Gastroesophageal sphincter (tissue), 4 donors: ENCODE results near the gene PRDM16. TPM values are rescaled to one million over a fixed set of nuclear protein-coding genes. Genes with fewer than 3 reads are reported as not detected.

Experiments used
- ATAC-seq: fragments of 150-250 bp; one replicate; pipeline ENCODE4 v1.9.1; 2016; ENCODE audit warnings: mild to moderate bottlenecking, moderate library complexity
- H3K27ac ChIP-seq, 4 donors: fragments of 200-600 bp; sonication (generic) in 3 of 4; 1 replicate in 3 of 4; 2 replicates in 1 of 4; pipeline ENCODE4 v1.5.1; 2016 to 2019
- H3K27me3 ChIP-seq: fragments of 200-600 bp; sonication (generic); one replicate; pipeline ENCODE4 v1.5.1; 2019
- H3K36me3 ChIP-seq, 2 donors: fragments of 200-600 bp; sonication (generic); one replicate each; pipeline ENCODE4 v1.5.1; 2019; ENCODE audit warnings: control low read depth in 1 of 2
- H3K4me1 ChIP-seq, 3 donors: fragments of 200-600 bp; sonication (generic); 1 replicate in 2 of 3; 2 replicates in 1 of 3; pipeline ENCODE4 v1.5.1; 2016 to 2019; ENCODE audit warnings: control low read depth in 2 of 3
- H3K4me3 ChIP-seq, 2 donors: fragments of 200-600 bp; sonication (generic); one replicate each; pipeline ENCODE4 v1.5.1; 2019; ENCODE audit warnings: mild to moderate bottlenecking in 1 of 2, moderate library complexity in 1 of 2
- H3K9me3 ChIP-seq, 3 donors: fragments of 200-600 bp; sonication (generic); one replicate each; pipeline ENCODE4 v1.5.1; 2017 to 2019; ENCODE audit warnings: control low read depth in 2 of 3
- CTCF ChIP-seq, 4 experiments: fragments of 200-600 bp in 2 of 4; fragments of 450-650 bp in 2 of 4; sonication (generic) in 1 of 4; IDR thresholded peaks; one replicate each; pipeline ENCODE4 v1.5.1; 2017 to 2019; ENCODE audit warnings: antibody characterized with exemption in 4 of 4, mild to moderate bottlenecking in 2 of 4, moderate library complexity in 2 of 4
- EP300 ChIP-seq: sonication (generic); formaldehyde crosslinking; IDR thresholded peaks from one replicate; pipeline ENCODE4 v1.6.1; 2017; ENCODE audit warnings: antibody characterized with exemption, mild to moderate bottlenecking
- POLR2A ChIP-seq, 2 donors: fragments of 450-650 bp; IDR thresholded peaks; one replicate each; pipeline ENCODE4 v1.6.1; 2017; ENCODE audit warnings: antibody characterized with exemption in 2 of 2, mild to moderate bottlenecking in 2 of 2, moderate library complexity in 1 of 2
- POLR2AphosphoS5 ChIP-seq: sonication (generic); formaldehyde crosslinking; IDR thresholded peaks from one replicate; pipeline ENCODE4 v1.6.1; 2017; ENCODE audit warnings: antibody characterized with exemption
- WGBS, 2 donors: methylation state at CpG; one replicate each; pipeline ENCODE4 v1.1.5; 2018; ENCODE audit warnings: low coverage in 1 of 2; 5-methylcytosine and 5-hydroxymethylcytosine counted together
- total RNA-seq, 4 donors: library from RNA; depleted of rRNA; stranded (reverse); fragments of >200 nt; gene quantifications; one replicate each; pipeline ENCODE4 v1.1.0, GENCODE V29; 2016

PRDM16 gene
- total RNA-seq, 4 donors from 2014 or later: 1.1 to 3.4 (median 1.6) TPM

GRCh38 chr1:3221112-3222041 is 152.4 kb downstream of the PRDM16 start:
- Histone ChIP-seq H3K36me3 (no peaks in the 10 kb centered on the region), H3K4me1 (peaks cover 0 to 59% (median 0%) of the 10 kb centered on the region in 3 donors), H3K27ac (no peak overlapping the region), H3K4me3 (no peak overlapping the region), H3K9me3 (no peaks in the 10 kb centered on the region), H3K27me3 (peaks cover 75% of the 10 kb centered on the region)
- ATAC-seq: no peak
- TF ChIP-seq POLR2AphosphoS5: no peak
- TF ChIP-seq CTCF (IDR thresholded peaks at IDR 0.05): no peak
- TF ChIP-seq EP300: no peak
- no peak for TF ChIP-seq POLR2A (IDR thresholded peaks at IDR 0.05)
- WGBS, 2 donors: 66 to 70% methylated on average over 4 of the region's 24 CpGs

GRCh38 chr1:3222042-3222692 is 153.2 kb downstream of the PRDM16 start:
- no peak for ATAC-seq
- TF ChIP-seq CTCF (IDR thresholded peaks at IDR 0.05) (no peak), POLR2A (IDR thresholded peaks at IDR 0.05) (no peak), EP300 (no peak), POLR2AphosphoS5 (no peak)
- H3K36me3 ChIP-seq: no peaks in the 10 kb centered on the region
- peaks cover 73% of the 10 kb centered on the region for H3K27me3 ChIP-seq
- H3K4me3 ChIP-seq: no peak overlapping the region
- 68% methylated on average over 3 of the region's 16 CpGs; no CpG with 5 or more reads in 1 of the 2 donors for WGBS, 2 donors
- H3K9me3 ChIP-seq: no peaks in the 10 kb centered on the region
- H3K27ac ChIP-seq: no peak overlapping the region
- H3K4me1 ChIP-seq: peaks cover 0 to 55% (median 0%) of the 10 kb centered on the region in 3 donors

- TF ChIP-seq POLR2A (IDR thresholded peaks at IDR 0.05): no peak
- TF ChIP-seq POLR2AphosphoS5: no peak
- no peak for TF ChIP-seq CTCF (IDR thresholded peaks at IDR 0.05)
- TF ChIP-seq EP300: no peak
- Histone ChIP-seq H3K4me1 (peaks cover 0 to 27% (median 0%) of the 10 kb centered on the region in 3 donors), H3K4me3 (no peak overlapping the region), H3K27me3 (peaks cover 81% of the 10 kb centered on the region), H3K27ac (no peak overlapping the region), H3K36me3 (no peaks in the 10 kb centered on the region), H3K9me3 (no peaks in the 10 kb centered on the region)
- WGBS, 2 donors: 14 to 27% methylated on average over 1 to 4 of the region's 12 CpGs
- ATAC-seq: no peak
Measured at GRCh38 chr1:3225661-3226060, 156.7 kb downstream of the PRDM16 start.

GRCh38 chr1:3226191-3226590 is 157.2 kb downstream of the PRDM16 start:
- Histone ChIP-seq H3K27ac (no peak overlapping the region), H3K9me3 (no peaks in the 10 kb centered on the region), H3K4me3 (no peak overlapping the region), H3K4me1 (peaks cover 0 to 21% (median 0%) of the 10 kb centered on the region in 3 donors), H3K36me3 (no peaks in the 10 kb centered on the region), H3K27me3 (peaks cover 86% of the 10 kb centered on the region)
- TF ChIP-seq CTCF (IDR thresholded peaks at IDR 0.05) (no peak), POLR2AphosphoS5 (no peak), POLR2A (IDR thresholded peaks at IDR 0.05) (no peak), EP300 (no peak)
- ATAC-seq: no peak
- WGBS, 2 donors: 45 to 59% methylated on average over 8 to 14 of the region's 15 CpGs
